Neuronal stem cell (in vitro differentiated cells): ENCODE data around the gene TPT1.

Experiments used
- DNase-seq: peaks from one replicate; pipeline ENCODE4 v3.0.0-alpha.2; 2013; ENCODE audit warnings: low spot score
- H2AFZ ChIP-seq: one replicate; pipeline ENCODE4 v1.6.1; 2013; ENCODE audit warnings: mild to moderate bottlenecking, low read length, inconsistent platforms
- H2AK5ac ChIP-seq: 2 replicates; pipeline ENCODE4 v1.6.1; 2013; ENCODE audit warnings: low read depth, mild to moderate bottlenecking, inconsistent platforms, low read length, moderate library complexity, mixed read lengths
- H2BK120ac ChIP-seq: 2 replicates; pipeline ENCODE4 v1.6.1; 2013; ENCODE audit warnings: low read depth, mild to moderate bottlenecking, inconsistent platforms, low read length, moderate library complexity, mixed read lengths
- H2BK12ac ChIP-seq: one replicate; pipeline ENCODE4 v1.6.1; 2013; ENCODE audit warnings: low read length, inconsistent platforms
- H2BK15ac ChIP-seq: 2 replicates; pipeline ENCODE4 v1.6.1; 2013; ENCODE audit warnings: mild to moderate bottlenecking, low read length, inconsistent platforms, mixed read lengths
- H2BK5ac ChIP-seq: one replicate; pipeline ENCODE4 v1.6.1; 2013; ENCODE audit warnings: inconsistent platforms, mild to moderate bottlenecking, low read length, moderate library complexity
- H3K14ac ChIP-seq: one replicate; pipeline ENCODE4 v1.6.1; 2013; ENCODE audit warnings: low read length, inconsistent platforms
- H3K18ac ChIP-seq: 2 replicates; pipeline ENCODE4 v1.6.1; 2013; ENCODE audit warnings: low read length, inconsistent platforms
- H3K23ac ChIP-seq: 2 replicates; pipeline ENCODE4 v1.6.1; 2013; ENCODE audit warnings: low read depth, mild to moderate bottlenecking, mixed read lengths, low read length, inconsistent platforms; ENCODE audit not compliant: poor library complexity
- H3K27ac ChIP-seq: replicated peaks from 3 replicates; pipeline ENCODE4 v1.5.1; 2013; ENCODE audit warnings: low read length, inconsistent platforms
- H3K27me3 ChIP-seq, 3 experiments: 2 replicates each; pipeline ENCODE4 v1.6.1; 2013; ENCODE audit warnings: low read length in 3 of 3, mild to moderate bottlenecking in 2 of 3, inconsistent platforms in 1 of 3, low read depth in 1 of 3, mixed read lengths in 1 of 3, moderate library complexity in 1 of 3; ENCODE audit not compliant: control insufficient read depth in 3 of 3, insufficient read depth in 3 of 3
- H3K36me3 ChIP-seq, 2 donors: replicated peaks in 1 of 2; 2 replicates each; pipeline ENCODE4 v1.6.1; 2013; ENCODE audit warnings: low read length in 2 of 2; ENCODE audit not compliant: control insufficient read depth in 2 of 2, insufficient read depth in 2 of 2
- H3K4ac ChIP-seq: 2 replicates; pipeline ENCODE4 v1.6.1; 2013; ENCODE audit warnings: inconsistent platforms, mild to moderate bottlenecking, low read length, moderate library complexity
- H3K4me1 ChIP-seq, 2 donors: 1 replicate in 1 of 2; 2 replicates in 1 of 2; pipeline ENCODE4 v1.6.1; 2013; ENCODE audit warnings: low read length in 2 of 2, low read depth in 1 of 2; ENCODE audit not compliant: control insufficient read depth in 2 of 2, insufficient read depth in 1 of 2
- H3K4me2 ChIP-seq: one replicate; pipeline ENCODE4 v1.6.1; 2013; ENCODE audit warnings: mild to moderate bottlenecking, low read length, inconsistent platforms; ENCODE audit not compliant: insufficient read depth, poor library complexity, severe bottlenecking
- H3K4me3 ChIP-seq, 2 donors: 2 replicates each; pipeline ENCODE4 v1.5.1; 2013; ENCODE audit warnings: low read length in 2 of 2, mild to moderate bottlenecking in 2 of 2, inconsistent platforms in 1 of 2, moderate library complexity in 1 of 2
- H3K79me1 ChIP-seq: one replicate; pipeline ENCODE4 v1.6.1; 2013; ENCODE audit warnings: low read depth, mild to moderate bottlenecking, inconsistent platforms, low read length, moderate library complexity
- H3K9ac ChIP-seq: one replicate; pipeline ENCODE4 v1.6.1; 2013; ENCODE audit warnings: mild to moderate bottlenecking, low read depth, low read length, inconsistent platforms; ENCODE audit not compliant: poor library complexity
- H3K9me3 ChIP-seq, 2 donors: replicated peaks in 1 of 2; 2 replicates each; pipeline versions ENCODE3 to v1.6.1; 2013; ENCODE audit warnings: low read length in 2 of 2, mild to moderate bottlenecking in 2 of 2, inconsistent platforms in 1 of 2, low read depth in 1 of 2, mixed read lengths in 1 of 2, moderate library complexity in 1 of 2; ENCODE audit not compliant: control insufficient read depth in 2 of 2, insufficient read depth in 1 of 2
- H4K8ac ChIP-seq: one replicate; pipeline ENCODE4 v1.6.1; 2013; ENCODE audit warnings: low read depth, mild to moderate bottlenecking, inconsistent platforms, low read length, moderate library complexity
- H4K91ac ChIP-seq: one replicate; pipeline ENCODE4 v1.6.1; 2013; ENCODE audit warnings: low read length, low read depth, mild to moderate bottlenecking, inconsistent platforms; ENCODE audit not compliant: poor library complexity
- WGBS, 2 donors: extraction: QIAGEN DNeasy Blood & Tissue Kit; methylation state at CpG; one replicate each; pipeline ENCODE4 v1.1.7; 2013; ENCODE audit warnings: missing lambda C conversion rate in 2 of 2, mixed read lengths in 1 of 2; ENCODE audit not compliant: insufficient read length in 2 of 2, insufficient replicate concordance in 1 of 2; ENCODE audit errors: extremely low coverage in 2 of 2; 5-methylcytosine and 5-hydroxymethylcytosine counted together

TPT1 gene

DNA sequence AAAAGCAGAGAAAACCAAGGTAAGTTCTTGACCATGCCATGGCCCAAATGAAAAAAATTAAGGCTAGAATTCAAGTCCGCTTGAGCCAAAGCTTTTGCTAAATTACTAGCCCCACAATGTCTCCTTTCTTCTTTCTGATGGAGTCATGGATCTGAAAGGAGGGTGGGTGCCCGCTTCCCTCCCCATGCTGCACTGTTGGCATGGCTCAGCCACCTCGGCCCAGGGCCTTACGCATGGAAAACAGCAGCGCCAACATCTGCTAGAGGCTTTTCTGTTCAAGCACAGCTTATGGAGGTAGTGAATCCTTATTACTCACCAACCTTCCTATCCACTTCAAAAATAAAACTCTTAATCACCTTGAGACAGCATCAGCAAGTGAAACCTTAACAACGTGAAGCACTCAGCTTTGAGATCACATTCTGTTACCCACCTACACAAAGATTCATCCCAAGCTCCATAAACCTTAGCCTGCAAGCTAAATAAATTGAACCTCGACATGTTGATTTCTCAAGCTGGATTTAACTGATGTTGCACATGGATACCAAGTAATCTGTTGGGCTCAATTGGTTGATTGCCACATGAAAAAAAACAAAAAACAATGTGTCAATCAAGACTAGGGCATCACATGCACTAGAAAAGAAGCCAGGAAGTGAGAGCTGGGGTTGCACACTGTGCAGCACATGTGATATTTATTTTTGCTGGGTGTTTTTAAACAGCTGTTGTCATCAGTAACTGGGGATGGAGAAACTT lies 43.4 kb downstream of the TPT1 start:
- Histone ChIP-seq H2BK5ac (no peak overlapping the region), H2BK120ac (no peak overlapping the region), H3K14ac (no peak overlapping the region), H3K27me3 (no peaks in the 10 kb centered on the region), H3K9me3 (no peaks in the 10 kb centered on the region), H2BK15ac (no peak overlapping the region), H3K4ac (no peak overlapping the region), H2AFZ (no peak overlapping the region), H3K4me3 (no peak overlapping the region), H3K79me1 (no peaks in the 10 kb centered on the region), H2BK12ac (no peak overlapping the region), H3K9ac (no peak overlapping the region), H3K18ac (no peak overlapping the region), H3K4me1 (peaks cover 1 to 3% of the 10 kb centered on the region in 2 donors), H3K23ac (no peak overlapping the region), H3K4me2 (no peak overlapping the region), H4K8ac (no peak overlapping the region), H4K91ac (no peak overlapping the region), H3K27ac (no peak overlapping the region), H3K36me3 (peaks cover 0 to 1% of the 10 kb centered on the region in 2 donors), H2AK5ac (no peak overlapping the region)
- WGBS, 2 donors: no CpG with 5 or more reads among the region's 7 CpGs
- no peak for DNase-seq

- no peaks in the 10 kb centered on the region for H3K27me3 ChIP-seq
- H2BK120ac ChIP-seq: no peak overlapping the region
- no peak overlapping the region for H2BK15ac ChIP-seq
- no peak overlapping the region for H2AFZ ChIP-seq
- H3K9ac ChIP-seq: no peak overlapping the region
- no peak overlapping the region for H3K4me3 ChIP-seq
- H2AK5ac ChIP-seq: no peak overlapping the region
- H3K4me2 ChIP-seq: no peak overlapping the region
- H3K27ac ChIP-seq: no peak overlapping the region
- no peak overlapping the region for H4K8ac ChIP-seq
- no peak overlapping the region for H3K18ac ChIP-seq
- H3K14ac ChIP-seq: no peak overlapping the region
- peaks cover 0 to 1% of the 10 kb centered on the region in 2 donors for H3K4me1 ChIP-seq
- H3K79me1 ChIP-seq: no peaks in the 10 kb centered on the region
- no peaks in the 10 kb centered on the region for H3K9me3 ChIP-seq
- DNase-seq: no peak
- peaks cover 0 to 1% of the 10 kb centered on the region in 2 donors for H3K36me3 ChIP-seq
- H2BK5ac ChIP-seq: no peak overlapping the region
- H4K91ac ChIP-seq: no peak overlapping the region
- H3K4ac ChIP-seq: no peak overlapping the region
- H3K23ac ChIP-seq: no peak overlapping the region
- no peak overlapping the region for H2BK12ac ChIP-seq
Measured at GRCh38 chr13:45296259-45296658, 44.7 kb downstream of the TPT1 start.

DNA sequence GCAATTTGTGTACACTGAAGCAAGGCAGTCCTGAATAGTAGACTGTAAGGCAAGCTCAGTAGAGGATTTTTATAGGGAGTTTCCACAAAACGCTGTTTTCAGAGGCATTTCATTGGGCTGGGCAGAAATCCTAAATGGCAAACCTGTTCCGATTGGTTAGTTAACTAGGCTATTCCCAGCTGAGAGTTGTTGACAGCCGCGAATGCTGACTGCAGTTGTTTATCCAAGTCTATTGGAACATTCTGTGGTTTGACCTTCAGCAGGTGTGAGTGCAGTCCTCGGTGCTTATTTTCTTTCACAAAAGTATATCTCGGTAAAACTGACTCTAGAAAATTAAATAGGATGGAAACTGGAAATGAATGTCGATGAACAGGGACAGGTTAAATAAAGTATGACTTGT lies 45.4 kb downstream of the TPT1 start:
- Histone ChIP-seq H3K9me3 (no peaks in the 10 kb centered on the region), H2BK15ac (no peak overlapping the region), H2AFZ (no peak overlapping the region), H3K23ac (no peak overlapping the region), H2BK120ac (no peak overlapping the region), H2BK5ac (no peak overlapping the region), H3K79me1 (no peaks in the 10 kb centered on the region), H3K4me2 (no peak overlapping the region), H3K4ac (no peak overlapping the region), H4K91ac (no peak overlapping the region), H3K9ac (no peak overlapping the region), H3K27ac (no peak overlapping the region), H3K18ac (no peak overlapping the region), H2BK12ac (no peak overlapping the region), H3K14ac (no peak overlapping the region), H3K27me3 (no peaks in the 10 kb centered on the region), H3K36me3 (peaks cover 0 to 1% of the 10 kb centered on the region in 2 donors), H4K8ac (no peak overlapping the region), H2AK5ac (no peak overlapping the region), H3K4me3 (no peak overlapping the region), H3K4me1 (peaks cover 0 to 1% of the 10 kb centered on the region in 2 donors)
- no CpG with 5 or more reads among the region's 7 CpGs for WGBS, 2 donors
- DNase-seq: no peak

DNA sequence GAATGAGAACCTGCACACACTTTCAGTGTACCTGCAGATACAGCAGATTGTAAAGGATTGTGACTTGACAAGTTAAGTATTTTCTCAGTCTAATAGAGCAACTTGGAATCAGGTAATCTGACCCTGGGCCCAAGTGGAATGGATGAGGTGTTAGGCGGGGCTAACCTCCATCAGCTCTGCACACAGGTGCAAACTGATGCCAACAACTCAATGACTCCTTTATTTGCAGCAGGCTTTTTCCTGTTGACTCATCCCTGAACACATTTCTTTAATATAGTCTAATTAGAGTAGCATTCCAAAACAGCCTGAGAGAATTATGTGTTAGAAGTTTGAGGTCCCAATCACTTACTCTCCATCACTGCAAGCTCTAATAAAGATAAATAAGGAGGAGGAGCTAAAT lies 48.8 kb downstream of the TPT1 start:
- Histone ChIP-seq H3K14ac (no peak overlapping the region), H2BK15ac (no peak overlapping the region), H4K91ac (no peak overlapping the region), H3K36me3 (peaks cover 5 to 6% of the 10 kb centered on the region in 2 donors), H2BK5ac (no peak overlapping the region), H3K18ac (no peak overlapping the region), H3K79me1 (no peaks in the 10 kb centered on the region), H3K9me3 (no peaks in the 10 kb centered on the region), H3K23ac (no peak overlapping the region), H3K27me3 (no peaks in the 10 kb centered on the region), H3K4me3 (no peak overlapping the region), H3K9ac (no peak overlapping the region), H4K8ac (no peak overlapping the region), H3K4me2 (no peak overlapping the region), H2BK120ac (no peak overlapping the region), H2AFZ (no peak overlapping the region), H3K4me1 (no peaks in the 10 kb centered on the region), H3K4ac (no peak overlapping the region), H2BK12ac (no peak overlapping the region), H3K27ac (no peak overlapping the region), H2AK5ac (no peak overlapping the region)
- no CpG with 5 or more reads among the region's 1 CpG for WGBS, 2 donors
- no peak for DNase-seq
